ENCODE results near the gene AKNA.

Gene AKNA

GRCh38 chr9:114417511-114417910 lies 29.7 kb upstream of the AKNA start:
- DNase-seq (ENCODE audit: low read depth in 2 of 2), result no peak

GRCh38 chr9:114416906-114417305 lies 29.1 kb upstream of the AKNA start:
- DNase-seq (ENCODE audit: low read depth in 2 of 2), result no peak

- no peak for DNase-seq (ENCODE audit: low read depth in 2 of 2)
Measured at GRCh38 chr9:114416290-114416689, 28.5 kb upstream of the AKNA start.

GRCh38 chr9:114414346-114414745 lies 26.6 kb upstream of the AKNA start:
- DNase-seq (ENCODE audit: low read depth in 2 of 2), result no peak

GRCh38 chr9:114413861-114414301 lies 26.1 kb upstream of the AKNA start:
- DNase-seq (ENCODE audit: low read depth in 2 of 2), result no peak

- no peak for DNase-seq (ENCODE audit: low read depth in 2 of 2)
Measured at GRCh38 chr9:114412048-114412683, 24.4 kb upstream of the AKNA start.

- DNase-seq (ENCODE audit: low read depth in 2 of 2), result no peak
Measured at GRCh38 chr9:114411452-114411851, 23.7 kb upstream of the AKNA start.

GRCh38 chr9:114410910-114411309 lies 23.1 kb upstream of the AKNA start:
- no peak for DNase-seq (ENCODE audit: low read depth in 2 of 2)

- no peak for DNase-seq (ENCODE audit: low read depth in 2 of 2)
Measured at GRCh38 chr9:114409842-114410241, 22.1 kb upstream of the AKNA start.

GRCh38 chr9:114409103-114409780 lies 21.5 kb upstream of the AKNA start:
- DNase-seq (ENCODE audit: low read depth in 2 of 2), result no peak

- DNase-seq (ENCODE audit: low read depth in 2 of 2), result no peak
Measured at GRCh38 chr9:114408645-114409044, 20.9 kb upstream of the AKNA start.

GRCh38 chr9:114407889-114408288 lies 20.1 kb upstream of the AKNA start:
- DNase-seq (ENCODE audit: low read depth in 2 of 2), result no peak

- DNase-seq (ENCODE audit: low read depth in 2 of 2), result no peak
Measured at GRCh38 chr9:114406441-114406840, 18.7 kb upstream of the AKNA start.

GRCh38 chr9:114405294-114406034 lies 17.7 kb upstream of the AKNA start:
- peak; percentile 45 to 56 for DNase-seq (ENCODE audit: low read depth in 2 of 2)

GRCh38 chr9:114404531-114404930 lies 16.7 kb upstream of the AKNA start:
- no peak for DNase-seq (ENCODE audit: low read depth in 2 of 2)

GRCh38 chr9:114403153-114403756 lies 15.5 kb upstream of the AKNA start:
- no peak for DNase-seq (ENCODE audit: low read depth in 2 of 2)

GRCh38 chr9:114401344-114401743 lies 13.6 kb upstream of the AKNA start:
- no peak for DNase-seq (ENCODE audit: low read depth in 2 of 2)

- DNase-seq (ENCODE audit: low read depth in 2 of 2), result no peak
Measured at GRCh38 chr9:114400772-114401171, 13.0 kb upstream of the AKNA start.

- DNase-seq (ENCODE audit: low read depth in 2 of 2), result no peak
Measured at GRCh38 chr9:114400219-114400618, 12.4 kb upstream of the AKNA start.

GRCh38 chr9:114399381-114399780 lies 11.6 kb upstream of the AKNA start:
- DNase-seq (ENCODE audit: low read depth in 2 of 2), result no peak

- peak; percentile 90 for DNase-seq (ENCODE audit: low read depth in 2 of 2)
Measured at GRCh38 chr9:114397848-114398605, 10.2 kb upstream of the AKNA start.
